Medulla oblongata (tissue), 1 donor: ENCODE measurements around the gene ISG15.
"Not testable (repeated sequence)": the region's sequence is repeated elsewhere in the genome, so short reads cannot be mapped to it uniquely, and the experiment has no call there.

Experiments used
- DNase-seq: peaks from one replicate; pipeline ENCODE4 v3.0.0-alpha.2; 2015; ENCODE audit errors: extremely low spot score

Gene ISG15

DNA sequence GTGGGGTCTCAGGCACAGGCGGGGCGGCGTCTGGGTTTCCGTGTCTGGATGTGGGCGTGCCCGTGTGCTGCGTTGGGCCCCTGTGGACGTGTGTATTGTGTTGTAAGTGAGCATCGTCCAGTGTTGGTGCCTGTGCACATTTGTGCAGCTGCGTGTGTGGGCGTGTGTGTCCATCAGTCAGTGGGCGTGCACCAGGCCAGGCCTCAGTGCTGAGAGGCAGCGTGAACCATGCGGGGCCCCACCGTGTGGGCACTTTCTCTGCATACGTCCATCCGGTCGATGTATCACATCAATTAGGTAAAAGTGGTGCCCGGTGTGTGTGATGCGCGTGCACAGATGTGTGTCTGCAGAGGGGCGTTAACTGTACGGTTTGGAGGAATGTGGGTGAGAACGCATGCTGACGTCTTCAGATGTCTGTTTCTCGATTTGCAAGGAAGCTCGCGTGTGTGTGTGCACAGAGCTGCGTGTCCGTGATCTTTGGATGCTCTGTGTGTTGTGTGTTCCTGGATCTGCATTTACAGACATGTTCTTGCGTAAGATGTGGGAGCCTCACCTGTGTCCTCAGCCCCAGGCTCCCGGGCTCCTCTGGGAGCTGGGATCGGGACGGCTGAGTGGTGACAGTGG is 31.3 kb downstream of the ISG15 start:
- no peak for DNase-seq

DNA sequence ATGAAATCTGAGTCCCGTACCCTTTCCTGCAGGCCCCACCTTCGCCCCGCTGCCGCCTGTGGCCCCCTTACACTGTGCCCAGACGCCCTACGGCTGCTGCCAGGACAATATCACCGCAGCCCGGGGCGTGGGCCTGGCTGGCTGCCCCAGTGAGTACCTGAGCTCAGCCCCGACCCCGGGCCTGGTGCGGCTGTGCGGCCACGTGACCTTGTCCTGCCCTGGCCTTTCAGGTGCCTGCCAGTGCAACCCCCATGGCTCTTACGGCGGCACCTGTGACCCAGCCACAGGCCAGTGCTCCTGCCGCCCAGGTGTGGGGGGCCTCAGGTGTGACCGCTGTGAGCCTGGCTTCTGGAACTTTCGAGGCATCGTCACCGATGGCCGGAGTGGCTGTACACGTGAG is 31.8 kb downstream of the ISG15 start:
- no peak for DNase-seq

DNA sequence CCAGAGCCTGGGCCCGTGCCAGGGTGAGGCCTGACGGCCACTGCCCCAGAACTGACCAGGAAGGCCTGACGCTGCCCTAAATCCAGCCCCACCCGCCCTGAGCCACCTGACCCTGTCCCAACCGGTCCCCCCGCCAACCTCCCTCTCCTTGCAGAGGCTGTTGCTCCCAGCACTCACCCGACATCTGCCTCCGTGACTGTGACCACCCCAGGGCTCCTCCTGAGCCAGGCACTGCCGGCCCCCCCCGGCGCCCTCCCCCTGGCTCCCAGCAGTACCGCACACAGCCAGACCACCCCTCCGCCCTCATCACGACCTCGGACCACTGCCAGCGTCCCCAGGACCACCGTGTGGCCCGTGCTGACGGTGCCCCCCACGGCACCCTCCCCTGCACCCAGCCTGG is 32.9 kb downstream of the ISG15 start:
- DNase-seq: no peak

DNA sequence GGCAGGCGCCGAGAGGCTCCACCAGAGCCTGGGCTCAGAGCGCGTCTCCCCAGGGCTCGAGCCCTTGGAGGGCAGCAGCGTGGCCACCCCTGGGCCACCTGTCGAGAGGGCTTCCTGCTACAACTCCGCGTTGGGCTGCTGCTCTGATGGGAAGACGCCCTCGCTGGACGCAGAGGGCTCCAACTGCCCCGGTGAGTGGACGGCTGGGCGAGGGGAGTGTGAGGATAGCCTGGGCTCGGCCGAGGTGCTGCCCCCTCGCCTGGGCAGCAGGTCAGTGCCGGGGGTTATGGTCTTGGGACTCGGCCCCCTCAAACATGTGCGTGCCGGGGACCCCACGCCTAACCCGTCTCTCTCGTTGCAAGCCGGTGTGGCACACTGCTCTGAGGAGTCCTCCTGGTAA is 33.5 kb downstream of the ISG15 start:
- no peak for DNase-seq

DNA sequence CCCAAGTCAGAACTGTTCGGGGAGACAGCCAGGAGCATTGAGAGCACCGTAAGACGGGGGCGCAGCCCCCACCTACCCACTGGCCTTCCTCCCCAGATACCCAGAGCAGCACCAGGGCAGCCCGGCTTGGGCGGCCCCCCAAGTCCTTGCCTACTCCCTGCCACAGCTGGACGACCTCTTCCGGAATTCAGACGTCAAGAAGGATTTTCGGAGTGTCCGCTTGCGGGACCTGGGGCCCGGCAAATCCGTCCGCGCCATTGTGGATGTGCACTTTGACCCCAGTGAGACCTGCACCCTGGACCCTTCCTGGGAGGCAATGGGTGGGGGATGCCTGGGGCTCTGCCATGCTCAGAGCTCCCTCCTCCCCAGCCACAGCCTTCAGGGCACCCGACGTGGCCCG is 34.1 kb downstream of the ISG15 start:
- DNase-seq: no peak

DNA sequence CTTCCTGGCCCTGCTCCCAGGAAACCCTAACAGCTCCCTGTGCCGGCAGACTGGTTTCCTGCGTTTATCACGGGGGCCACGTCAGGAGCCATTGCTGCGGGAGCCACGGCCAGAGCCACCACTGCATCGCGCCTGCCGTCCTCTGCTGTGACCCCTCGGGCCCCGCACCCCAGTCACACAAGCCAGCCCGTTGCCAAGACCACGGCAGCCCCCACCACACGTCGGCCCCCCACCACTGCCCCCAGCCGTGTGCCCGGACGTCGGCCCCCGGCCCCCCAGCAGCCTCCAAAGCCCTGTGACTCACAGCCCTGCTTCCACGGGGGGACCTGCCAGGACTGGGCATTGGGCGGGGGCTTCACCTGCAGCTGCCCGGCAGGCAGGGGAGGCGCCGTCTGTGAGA is 34.7 kb downstream of the ISG15 start:
- DNase-seq: no peak

DNA sequence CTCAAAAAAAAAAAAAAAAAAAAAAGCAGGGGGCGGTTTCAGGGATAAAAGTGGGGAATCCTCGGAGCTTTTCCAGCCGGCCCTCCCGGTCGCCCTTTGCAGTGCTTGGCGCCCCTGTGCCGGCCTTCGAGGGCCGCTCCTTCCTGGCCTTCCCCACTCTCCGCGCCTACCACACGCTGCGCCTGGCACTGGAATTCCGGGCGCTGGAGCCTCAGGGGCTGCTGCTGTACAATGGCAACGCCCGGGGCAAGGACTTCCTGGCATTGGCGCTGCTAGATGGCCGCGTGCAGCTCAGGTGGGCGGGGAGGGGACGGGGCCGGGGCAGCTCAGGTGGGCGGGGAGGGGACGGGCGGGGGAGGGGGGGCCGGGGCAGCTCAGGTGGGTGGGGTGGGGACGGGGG is 35.5 kb downstream of the ISG15 start:
- DNase-seq: no peak

DNA sequence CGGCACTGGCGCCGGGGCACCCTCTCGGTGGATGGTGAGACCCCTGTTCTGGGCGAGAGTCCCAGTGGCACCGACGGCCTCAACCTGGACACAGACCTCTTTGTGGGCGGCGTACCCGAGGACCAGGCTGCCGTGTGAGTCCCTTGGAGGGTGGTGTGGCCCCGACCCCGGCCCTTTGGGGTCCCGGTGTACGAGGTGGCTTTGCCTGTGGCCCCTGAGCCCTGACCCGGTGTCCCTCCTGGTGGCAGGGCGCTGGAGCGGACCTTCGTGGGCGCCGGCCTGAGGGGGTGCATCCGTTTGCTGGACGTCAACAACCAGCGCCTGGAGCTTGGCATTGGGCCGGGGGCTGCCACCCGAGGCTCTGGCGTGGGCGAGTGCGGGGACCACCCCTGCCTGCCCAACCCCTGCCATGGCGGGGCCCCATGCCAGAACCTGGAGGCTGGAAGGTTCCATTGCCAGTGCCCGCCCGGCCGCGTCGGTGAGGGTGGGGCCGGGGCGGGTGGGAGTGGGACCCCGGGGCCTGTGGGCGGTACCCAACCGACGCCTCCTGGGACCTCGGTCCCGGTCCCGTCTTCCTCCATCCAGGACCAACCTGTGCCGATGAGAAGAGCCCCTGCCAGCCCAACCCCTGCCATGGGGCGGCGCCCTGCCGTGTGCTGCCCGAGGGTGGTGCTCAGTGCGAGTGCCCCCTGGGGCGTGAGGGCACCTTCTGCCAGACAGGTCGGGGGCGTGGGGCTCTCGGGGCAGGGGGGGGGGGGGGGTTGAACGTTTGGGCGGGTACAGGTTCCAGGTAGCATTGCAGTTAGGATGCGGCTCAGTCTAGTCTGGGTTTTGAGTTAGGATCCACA is 36.2 kb downstream of the ISG15 start:
- no peak for DNase-seq

DNA sequence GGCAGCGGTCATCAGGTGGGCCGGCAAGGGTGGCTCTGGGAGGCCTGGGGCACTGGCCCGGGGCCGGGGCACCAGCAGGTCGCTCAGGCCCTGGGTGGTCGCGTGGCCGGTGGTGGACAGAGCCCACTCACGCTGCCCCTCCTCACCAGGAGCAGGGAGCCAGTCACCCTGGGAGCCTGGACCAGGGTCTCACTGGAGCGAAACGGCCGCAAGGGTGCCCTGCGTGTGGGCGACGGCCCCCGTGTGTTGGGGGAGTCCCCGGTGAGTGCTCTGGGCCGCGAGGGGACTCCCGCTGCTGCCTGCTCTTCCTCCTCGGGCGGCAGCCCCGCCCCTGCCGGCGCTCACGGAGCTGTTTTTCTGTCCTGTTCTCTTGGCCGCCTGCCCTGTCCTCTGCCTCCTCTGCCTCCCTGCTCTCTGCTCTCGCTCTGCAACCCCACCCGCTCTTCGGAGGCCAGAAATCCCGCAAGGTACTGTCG is 37.3 kb downstream of the ISG15 start:
- no peak for DNase-seq

DNA sequence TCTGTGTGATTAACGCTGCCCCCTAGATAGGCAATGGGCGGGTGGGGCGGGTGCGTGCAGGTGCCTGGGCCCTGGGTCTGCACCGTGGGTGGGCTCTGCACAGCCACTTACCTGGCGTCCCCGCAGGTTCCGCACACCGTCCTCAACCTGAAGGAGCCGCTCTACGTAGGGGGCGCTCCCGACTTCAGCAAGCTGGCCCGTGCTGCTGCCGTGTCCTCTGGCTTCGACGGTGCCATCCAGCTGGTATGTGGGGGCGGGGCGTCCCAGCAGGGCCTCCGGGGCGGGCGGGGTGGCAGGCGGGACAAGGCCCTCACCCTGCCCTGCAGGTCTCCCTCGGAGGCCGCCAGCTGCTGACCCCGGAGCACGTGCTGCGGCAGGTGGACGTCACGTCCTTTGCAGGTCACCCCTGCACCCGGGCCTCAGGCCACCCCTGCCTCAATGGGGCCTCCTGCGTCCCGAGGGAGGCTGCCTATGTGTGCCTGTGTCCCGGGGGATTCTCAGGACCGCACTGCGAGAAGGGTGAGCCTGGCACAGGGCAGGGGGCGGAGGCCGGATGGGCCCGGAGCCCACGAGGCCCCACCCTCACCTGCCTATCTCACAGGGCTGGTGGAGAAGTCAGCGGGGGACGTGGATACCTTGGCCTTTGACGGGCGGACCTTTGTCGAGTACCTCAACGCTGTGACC is 38.0 kb downstream of the ISG15 start:
- no peak for DNase-seq

DNA sequence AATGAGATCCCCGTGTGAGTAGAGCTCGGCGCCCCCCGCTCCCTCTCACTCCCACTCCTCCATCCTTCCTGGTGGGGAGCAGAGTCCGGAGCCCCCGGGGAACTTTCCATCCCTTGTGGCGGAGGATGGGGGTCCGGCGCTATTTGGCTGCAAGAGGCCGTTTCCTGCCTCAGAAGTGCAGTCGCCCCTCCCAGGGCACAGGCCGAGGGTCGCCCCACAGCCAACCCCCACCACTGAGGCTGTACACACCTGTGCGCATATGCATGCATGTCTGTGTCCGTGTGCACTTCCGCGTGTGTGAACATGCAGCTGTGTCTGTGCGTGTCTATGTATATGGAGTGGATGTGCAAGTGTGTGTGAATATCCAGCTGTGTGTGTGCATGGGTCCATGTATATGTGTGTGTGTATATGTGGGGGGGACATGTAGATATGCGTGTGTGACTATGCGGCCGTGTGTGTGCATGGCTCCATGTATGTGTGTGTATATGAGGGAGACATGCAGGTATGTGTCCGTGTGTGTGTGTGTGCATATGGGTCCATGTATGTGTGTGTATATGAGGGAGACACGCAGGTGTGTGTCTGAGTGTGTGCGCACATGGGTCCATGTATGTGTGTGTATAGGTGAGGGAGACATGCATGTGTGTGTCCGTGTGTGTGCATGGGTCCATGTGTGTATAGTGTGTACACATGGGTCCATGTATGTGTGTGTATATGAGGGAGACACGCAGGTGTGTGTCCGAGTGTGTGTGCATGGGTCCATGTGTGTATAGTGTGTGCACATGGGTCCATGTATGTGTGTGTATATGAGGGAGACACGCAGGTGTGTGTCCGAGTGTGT is 38.9 kb downstream of the ISG15 start:
- no peak for DNase-seq

DNA sequence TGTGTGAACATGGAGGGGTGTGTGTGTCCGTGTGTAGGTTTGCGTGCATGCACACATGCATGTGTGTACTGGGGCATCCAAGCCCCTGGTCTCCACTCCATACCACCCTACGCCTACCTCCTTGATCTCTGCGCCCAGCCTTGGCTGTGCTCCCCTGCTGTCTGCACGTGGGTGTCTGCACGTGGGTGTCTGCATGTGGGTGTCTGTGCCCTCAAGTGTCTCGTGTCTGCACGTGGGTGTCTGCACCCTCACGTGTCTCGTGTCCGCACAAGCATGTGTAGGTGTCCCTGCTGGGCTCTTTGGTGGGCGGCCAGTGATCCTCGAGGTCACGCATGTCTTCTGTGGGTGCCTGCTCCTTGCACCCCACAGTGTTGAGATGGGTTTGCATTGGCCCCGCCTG is 39.7 kb downstream of the ISG15 start:
- no peak for DNase-seq

DNA sequence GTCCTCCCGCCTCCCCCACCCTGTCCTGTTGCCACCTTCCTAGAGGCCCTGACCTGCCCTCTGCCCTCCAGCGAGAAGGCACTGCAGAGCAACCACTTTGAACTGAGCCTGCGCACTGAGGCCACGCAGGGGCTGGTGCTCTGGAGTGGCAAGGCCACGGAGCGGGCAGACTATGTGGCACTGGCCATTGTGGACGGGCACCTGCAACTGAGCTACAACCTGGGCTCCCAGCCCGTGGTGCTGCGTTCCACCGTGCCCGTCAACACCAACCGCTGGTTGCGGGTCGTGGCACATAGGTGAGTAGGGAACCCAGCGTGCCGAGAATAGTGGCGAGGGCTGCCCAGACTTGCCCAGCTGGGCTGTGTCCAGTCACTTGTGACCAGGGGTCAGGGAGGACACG is 40.4 kb downstream of the ISG15 start:
- no peak for DNase-seq

DNA sequence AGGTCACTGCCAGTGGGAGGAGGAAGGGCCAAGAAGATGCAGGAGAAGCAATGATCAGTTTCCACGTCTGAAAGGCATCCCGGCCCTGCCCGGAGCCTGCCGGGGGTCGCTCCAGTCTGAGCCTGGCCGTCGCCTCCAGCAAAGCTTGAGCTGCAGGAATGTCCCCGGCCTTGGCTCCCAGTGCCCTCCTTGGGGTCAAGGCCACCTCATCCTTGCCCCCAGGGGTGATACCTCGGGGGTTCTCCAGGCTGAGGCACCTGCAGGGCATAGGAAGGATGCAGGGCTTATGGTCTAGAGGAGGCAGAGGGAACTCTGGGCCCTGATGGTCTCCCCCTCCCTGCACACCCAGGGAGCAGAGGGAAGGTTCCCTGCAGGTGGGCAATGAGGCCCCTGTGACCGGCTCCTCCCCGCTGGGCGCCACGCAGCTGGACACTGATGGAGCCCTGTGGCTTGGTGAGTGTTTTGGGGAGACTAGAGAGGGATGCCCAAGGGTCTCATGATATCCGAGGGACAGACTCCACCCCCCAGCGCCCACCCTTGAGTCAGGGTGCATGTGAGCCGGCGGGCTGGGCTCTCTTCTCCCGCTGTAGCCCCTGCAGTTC is 40.9 kb downstream of the ISG15 start:
- DNase-seq: no peak

DNA sequence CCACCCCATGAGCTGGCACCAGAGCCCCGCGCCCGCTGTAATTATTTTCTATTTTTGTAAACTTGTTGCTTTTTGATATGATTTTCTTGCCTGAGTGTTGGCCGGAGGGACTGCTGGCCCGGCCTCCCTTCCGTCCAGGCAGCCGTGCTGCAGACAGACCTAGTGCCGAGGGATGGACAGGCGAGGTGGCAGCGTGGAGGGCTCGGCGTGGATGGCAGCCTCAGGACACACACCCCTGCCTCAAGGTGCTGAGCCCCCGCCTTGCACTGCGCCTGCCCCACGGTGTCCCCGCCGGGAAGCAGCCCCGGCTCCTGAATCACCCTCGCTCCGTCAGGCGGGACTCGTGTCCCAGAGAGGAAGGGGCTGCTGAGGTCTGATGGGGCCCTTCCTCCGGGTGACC is 41.7 kb downstream of the ISG15 start:
- DNase-seq: no peak

DNA sequence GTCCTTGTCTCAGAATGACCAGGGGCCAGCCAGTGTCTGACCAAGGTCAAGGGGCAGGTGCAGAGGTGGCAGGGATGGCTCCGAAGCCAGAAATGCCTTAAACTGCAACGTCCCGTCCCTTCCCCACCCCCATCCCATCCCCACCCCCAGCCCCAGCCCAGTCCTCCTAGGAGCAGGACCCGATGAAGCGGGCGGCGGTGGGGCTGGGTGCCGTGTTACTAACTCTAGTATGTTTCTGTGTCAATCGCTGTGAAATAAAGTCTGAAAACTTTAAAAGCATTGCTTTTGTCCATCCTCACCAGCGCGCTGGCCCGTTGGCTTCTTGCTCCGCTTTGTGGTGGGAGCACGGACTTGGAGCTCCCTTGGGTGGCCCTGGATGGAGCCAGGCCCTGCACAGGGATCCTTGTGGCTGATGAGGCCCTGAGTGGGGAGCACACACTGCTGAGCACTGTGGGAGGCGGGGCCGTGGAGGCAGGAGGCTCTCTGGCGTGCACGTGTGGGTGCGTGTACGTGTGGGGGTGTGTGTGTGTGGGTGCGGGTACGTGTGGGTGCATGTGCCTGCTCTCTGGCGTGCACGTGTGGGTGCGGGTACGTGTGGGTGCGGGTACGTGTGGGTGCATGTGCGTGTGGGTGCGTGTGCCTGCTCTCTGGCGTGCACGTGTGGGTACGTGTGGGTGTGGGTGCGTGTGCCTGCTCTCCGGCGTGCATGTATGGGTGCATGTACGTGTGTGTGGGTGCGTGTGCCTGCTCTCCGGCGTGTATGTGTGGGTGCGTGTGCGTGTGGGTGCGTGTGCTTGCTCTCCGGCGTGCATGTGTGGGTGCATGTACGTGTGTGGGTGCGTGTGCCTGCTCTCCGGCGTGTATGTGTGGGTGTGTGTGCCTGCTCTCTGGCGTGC is 42.8 kb downstream of the ISG15 start:
- no peak for DNase-seq

DNA sequence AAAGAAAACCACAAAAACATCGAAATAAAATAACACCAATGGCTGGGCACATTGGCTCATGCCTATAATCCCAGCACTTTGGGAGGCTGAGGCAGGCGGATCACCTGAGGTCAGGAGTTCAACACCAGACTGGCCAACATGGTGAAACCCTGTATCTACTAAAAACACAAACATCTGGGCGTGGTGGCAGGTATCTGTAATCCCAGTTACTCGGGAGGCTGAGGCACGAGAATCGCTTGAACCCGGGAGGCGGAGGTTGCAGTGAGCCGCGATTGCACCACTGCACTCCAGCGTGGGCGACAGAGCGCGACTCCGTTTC is 44.4 kb downstream of the ISG15 start:
- not testable (repeated sequence) for DNase-seq

DNA sequence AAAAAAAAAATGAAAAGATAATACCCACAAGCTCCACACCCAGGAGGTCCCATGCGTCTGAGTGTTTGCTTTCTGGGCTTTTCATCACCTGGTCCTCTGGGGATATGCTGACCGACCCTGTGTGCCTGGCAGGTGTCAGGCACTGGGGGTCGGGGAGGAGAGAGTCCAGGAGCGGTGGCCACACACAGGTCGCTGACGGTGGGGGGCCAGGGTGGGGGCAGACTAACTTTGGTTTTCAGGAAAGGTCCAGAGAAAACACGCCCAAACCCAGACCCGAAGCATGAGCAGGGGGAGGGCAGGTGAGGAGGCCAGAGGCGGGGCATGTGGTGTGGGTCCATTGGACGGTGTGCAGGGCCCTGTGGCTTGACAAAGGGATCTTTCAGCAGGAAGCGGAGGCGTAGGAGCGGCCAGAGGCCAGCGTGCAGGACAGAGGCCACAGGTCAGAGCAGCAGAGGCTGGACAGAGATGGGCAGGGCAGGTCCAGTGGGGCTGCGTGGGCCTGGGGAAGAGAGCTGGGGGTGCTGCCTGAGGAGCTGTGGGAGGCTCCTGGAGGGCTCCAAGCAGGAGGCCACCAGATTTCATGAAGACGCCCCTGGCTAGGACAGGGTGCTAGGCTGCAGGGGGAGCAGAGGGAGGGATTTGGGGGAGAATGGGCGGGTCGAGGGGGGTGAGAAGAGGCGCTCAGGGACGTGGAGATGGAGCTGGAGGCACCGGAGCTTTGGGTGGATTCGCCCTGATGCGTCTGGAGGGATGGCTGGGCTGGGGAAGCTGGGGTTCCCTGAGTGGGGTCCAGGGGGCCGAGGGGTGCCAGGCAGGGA is 45.0 kb downstream of the ISG15 start:
- DNase-seq: no peak

DNA sequence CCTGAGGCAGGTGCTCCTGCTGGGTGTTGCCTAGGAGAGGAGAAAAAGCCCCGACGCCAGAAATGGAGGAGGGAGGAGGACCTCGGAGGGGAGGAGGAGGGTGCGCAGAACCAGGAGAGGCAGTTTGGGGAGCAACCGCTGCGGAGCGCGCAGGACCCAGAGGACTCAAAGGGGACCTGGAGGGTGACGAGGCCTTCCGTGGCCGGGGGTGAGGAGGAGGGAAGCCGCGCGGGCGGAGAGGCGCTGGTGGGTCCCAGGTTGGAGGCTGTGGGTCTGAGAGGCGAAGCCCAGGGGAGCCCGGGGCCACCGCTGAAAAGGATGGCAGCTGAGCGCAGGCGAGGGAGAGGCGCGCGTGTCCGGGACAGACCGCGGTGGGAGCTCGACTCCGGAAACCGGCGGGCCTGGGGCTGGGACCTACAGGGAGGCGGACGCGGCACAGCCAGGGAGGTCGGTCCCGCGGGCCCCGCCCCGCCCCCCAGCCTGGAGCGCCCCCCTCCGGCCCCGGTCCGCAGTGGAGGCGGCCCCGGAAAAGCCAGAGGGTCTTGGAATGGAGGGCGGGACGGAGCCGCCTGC is 45.7 kb downstream of the ISG15 start:
- DNase-seq: no peak
